Measurements from ENCODE around the gene GP2.

DNA sequence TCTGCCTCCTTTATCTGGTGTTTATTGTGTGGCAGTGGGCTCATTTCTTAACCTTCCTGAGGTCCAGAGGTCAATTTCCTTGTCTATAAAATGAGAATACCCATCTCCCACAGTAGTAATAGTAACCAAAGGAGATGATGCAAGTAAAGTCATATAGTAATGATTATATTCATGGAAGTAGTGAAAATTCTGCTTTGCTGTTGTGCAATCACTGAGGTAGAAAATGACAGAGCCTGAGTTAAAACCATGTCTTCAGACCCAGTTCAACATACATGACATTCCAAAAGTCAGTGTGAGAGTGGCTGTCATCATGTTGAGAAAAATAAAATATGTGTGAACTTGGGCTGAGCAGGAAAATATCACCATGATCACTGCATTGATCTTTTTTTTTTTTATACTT, 26.1 kb upstream of the GP2 start:
- TF ChIP-seq, protein P1, sequence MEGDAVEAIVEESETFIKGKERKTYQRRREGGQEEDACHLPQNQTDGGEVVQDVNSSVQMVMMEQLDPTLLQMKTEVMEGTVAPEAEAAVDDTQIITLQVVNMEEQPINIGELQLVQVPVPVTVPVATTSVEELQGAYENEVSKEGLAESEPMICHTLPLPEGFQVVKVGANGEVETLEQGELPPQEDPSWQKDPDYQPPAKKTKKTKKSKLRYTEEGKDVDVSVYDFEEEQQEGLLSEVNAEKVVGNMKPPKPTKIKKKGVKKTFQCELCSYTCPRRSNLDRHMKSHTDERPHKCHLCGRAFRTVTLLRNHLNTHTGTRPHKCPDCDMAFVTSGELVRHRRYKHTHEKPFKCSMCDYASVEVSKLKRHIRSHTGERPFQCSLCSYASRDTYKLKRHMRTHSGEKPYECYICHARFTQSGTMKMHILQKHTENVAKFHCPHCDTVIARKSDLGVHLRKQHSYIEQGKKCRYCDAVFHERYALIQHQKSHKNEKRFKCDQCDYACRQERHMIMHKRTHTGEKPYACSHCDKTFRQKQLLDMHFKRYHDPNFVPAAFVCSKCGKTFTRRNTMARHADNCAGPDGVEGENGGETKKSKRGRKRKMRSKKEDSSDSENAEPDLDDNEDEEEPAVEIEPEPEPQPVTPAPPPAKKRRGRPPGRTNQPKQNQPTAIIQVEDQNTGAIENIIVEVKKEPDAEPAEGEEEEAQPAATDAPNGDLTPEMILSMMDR (IDR thresholded peaks at IDR 0.05): no peak
- TF ChIP-seq POLR2A (IDR thresholded peaks at IDR 0.05): no peak
